Amygdala (tissue), 56 donors: ENCODE results near the gene HELZ.
"Not testable (repeated sequence)": the region's sequence is repeated elsewhere in the genome, so short reads cannot be mapped to it uniquely, and the experiment has no call there.

Experiments
- DNase-seq, 56 donors: peaks; one replicate each; lab custom pipeline; 2025; lab: John Stamatoyannopoulos, UW

HELZ gene

GRCh38 chr17:67041941-67042899 is 202.8 kb downstream of the HELZ start:
- no peak for DNase-seq

DNA sequence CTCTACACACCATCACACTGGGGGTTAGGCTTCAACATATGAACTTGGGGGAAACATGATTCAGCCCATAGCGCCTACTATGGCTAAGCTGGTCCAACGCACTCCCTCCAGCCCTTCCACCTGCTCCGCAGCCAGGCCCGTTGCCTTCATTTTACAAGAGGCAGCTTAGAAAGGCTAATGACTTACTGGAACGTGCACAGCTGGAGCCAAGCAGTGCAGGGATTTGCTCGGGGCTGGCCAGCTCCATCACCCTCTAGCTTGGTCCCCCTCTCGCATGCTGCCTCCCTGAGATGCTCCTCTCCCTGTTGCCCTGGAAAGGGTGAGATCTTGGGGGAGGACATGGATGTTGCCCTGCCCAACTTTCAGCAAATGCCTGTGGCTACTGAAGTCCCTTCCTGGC is 203.5 kb downstream of the HELZ start:
- DNase-seq: no peak

DNA sequence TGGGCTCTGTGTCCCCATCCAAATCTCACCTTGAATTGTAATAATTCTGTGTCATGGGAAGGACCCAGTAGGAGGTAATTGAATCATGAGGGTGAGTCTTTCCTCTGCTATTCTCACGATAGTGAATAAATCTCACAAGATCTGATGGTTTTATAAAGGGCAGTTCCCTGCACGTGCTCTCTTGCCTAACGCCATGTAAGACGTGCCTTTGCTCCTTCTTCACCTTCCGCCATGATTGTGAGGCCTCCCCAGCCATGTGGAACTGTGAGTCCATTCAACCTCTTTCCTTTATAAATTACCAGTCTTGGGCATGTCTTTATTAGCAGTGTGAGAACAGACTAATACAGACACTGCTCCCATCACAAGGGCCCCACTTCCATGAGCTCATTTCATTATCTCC is 203.9 kb downstream of the HELZ start:
- DNase-seq: not testable (repeated sequence)

DNA sequence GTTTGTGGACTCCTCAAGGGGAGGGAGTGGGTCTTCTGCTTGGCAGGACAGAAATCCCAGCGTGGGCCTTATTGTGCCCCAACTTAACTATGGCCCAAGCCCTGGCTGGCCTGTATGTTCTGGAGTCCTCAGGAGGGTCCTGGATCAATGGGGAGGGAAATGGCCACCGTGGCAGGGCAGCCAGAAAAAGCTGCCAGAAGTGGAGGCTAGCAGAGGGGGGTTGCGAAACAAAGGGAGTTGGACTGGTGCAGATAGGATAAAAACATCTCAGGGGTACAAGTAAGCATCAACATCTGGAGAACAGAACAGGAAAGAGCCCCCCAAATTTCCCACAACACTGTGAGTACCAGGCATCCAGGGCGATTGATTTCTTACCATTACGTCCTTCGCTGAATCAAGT is 204.3 kb downstream of the HELZ start:
- no peak for DNase-seq

- no peak for DNase-seq
Measured at GRCh38 chr17:67038861-67039365, 206.1 kb downstream of the HELZ start.

DNA sequence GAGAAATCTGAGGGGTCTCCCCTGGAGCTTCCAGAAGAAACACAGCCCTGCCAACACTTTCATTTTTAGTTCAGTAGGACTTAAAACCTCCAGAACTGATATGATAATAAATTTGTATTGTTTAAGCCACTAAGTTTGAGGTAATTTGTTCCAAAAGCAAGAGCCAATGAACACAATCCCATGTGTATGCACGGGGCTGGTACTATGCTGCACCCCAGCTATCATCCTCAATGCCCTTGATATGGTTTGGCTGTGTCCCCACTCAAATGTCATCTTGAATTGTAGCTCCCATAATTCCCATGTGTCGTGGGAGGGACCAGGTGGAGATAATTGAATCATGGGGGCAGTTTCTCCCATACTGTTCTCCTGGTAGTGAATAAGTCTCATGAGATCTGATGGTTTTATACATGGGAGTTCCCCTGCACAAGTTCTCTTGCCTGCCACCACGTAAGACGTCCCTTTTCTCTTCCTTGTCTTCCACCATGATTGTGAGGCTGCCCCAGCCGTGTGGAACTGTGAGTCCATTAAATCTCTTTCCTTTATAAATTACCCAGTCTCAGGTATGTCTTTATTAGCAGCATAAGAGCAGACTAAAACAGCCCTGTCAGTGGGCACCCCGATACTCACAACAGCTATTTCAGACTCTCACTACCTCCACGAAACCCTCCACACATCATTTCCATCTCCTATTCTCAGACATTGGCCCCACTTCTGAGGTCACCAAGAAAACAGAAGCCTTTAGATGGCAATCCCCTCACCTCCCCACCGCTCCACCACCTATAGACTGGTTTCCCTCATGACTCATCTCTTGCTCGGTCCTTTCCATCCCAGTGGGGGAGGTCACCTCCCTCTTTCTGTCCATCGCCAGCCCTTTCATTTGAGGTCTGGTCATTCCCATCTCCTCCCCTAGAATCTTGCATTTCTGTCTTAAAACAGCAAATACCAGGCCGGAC is 209.6 kb downstream of the HELZ start:
- DNase-seq: no peak

DNA sequence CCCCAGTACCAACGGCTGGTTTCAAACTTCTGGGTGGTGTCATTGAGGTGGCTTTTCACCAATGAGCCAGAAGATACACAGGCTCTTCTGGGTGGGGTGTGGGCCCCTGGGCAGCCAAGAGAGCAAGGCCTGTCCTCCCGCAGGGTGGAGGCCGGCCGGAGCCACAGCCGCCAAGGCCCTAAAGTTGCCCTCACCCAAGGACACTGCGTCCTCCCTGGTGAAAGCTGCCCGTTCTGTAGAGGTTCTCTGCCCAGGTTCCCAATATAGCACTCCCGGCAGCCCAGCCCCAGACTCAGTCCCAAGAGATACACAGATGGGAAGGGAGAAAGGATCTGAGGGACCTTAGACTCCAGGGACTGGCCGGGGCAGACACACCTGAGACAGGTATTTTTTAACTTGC is 211.4 kb downstream of the HELZ start:
- DNase-seq: no peak

DNA sequence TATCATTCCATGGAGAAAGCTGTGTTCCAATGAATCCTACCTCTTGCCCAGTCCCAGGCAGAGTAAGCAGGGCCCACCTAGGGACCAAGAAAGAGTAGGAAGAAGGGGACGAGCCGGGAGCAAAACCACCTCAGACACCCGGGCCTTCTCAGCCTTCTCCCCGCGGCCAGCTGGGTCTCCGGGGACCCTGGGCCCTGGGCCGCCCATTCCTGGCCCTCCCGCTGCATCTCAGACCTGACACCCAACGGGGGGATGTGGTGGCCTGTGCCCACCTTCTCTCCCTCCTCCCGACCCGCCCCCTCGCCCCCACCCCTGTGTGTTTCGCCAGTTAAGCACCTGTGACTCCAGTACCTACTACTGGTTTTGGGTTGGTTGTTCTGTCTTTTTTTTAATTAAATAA is 212.0 kb downstream of the HELZ start:
- no peak for DNase-seq

GRCh38 chr17:67032382-67032781 is 212.6 kb downstream of the HELZ start:
- DNase-seq: no peak

DNA sequence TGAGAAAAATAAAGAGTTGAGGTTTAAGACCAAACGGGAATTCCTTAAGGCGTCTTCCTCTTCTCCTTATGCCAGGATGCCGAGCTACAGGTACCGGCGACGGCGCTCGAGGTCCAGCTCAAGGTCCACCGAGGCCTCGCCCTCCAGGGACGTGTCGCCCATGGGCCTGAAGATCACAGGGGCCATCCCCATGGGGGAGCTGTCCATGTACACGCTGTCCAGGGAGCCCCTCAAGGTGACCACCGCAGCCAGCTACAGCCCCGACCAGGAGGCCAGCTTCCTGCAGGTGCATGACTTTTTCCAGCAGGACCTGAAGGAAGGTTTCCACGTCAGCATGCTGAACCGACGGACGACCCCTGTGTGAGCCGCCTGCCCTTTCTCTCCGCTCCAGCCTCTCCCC is 214.4 kb downstream of the HELZ start:
- no peak for DNase-seq

GRCh38 chr17:67027031-67027628 is 217.9 kb downstream of the HELZ start:
- DNase-seq: no peak

GRCh38 chr17:67026341-67026740 is 218.7 kb downstream of the HELZ start:
- DNase-seq: no peak

DNA sequence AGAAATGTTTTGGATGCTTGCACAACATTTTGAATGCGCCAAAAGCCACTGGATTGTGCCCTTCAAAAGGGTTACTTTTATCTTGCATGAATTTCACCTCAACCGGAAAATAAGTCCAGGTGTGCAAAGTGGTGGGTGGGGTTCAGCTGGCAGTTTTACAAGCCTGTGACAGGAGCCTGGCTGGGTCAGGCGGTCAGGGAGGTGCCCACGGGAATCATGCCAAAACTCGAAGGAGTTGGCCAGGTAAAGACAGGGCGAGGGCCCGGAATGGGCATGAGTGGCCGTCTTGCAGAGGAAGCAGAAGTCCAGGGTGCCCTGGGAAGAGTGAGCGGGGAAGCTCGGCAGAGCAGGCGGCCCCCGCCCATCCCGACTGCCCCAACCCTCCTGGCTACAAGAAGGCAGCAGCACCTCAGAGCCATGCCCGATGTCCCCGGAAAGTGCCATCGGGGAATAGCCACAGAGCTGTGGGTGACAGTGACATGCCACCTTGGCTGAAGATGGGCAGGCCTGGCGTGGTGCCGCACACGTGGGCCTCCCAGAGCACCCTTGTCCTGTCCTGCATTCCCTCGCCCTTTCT is 219.7 kb downstream of the HELZ start:
- no peak for DNase-seq

DNA sequence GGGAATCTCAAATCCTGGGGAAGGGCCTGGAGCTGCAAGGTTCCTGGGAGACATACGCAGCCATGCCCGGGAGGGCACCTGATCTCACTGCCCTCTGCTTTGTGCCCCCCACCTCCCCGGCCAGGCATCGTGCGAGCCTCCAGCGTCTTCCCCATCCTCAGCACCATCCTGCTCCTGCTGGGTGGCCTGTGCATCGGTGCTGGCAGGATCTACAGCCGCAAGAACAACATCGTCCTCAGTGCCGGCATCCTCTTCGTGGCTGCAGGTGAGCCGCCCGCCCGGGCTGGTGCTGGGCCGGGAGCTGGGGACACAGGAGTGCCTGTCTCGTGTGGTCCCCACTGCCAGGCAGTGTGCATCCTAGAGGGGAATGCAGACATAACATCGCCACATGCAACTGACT is 220.3 kb downstream of the HELZ start:
- no peak for DNase-seq

GRCh38 chr17:67022451-67022810 is 222.6 kb downstream of the HELZ start:
- peak in 23 of 56 donors; percentile 5 to 42 (median 18) for DNase-seq

DNA sequence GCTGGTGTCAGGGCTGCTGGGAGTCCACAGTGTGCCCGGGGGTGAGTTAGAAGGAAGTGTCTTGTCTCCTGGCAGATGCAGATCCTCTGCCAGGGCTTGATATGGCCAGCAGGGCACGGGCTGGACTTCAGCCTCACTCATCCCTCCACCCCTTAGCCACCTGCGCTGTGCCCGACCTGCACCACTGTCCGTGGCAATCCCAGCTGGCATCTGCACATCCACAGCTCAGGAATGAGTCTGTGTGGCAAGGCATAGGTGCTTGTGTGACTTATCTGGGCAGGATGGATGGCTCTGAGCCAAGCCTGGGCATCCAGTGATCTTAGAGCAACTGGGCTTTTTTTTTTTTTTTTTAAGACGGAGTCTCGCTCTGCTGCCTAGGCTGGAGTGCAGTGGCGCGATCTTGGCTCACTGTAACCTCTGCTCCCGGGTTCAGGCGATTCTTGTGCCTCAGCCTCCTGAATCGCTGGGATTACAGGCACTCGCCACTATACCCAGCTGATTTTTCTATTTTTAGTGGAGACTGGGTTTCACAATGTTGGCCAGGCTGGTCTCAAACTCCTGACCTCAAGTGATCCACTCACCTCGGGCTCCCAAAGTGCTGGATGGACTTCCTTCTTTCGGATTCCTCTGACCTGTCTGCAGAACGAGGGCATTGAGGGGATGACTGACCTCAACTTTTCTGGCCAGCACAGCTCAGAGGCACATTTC is 223.1 kb downstream of the HELZ start:
- DNase-seq: no peak

DNA sequence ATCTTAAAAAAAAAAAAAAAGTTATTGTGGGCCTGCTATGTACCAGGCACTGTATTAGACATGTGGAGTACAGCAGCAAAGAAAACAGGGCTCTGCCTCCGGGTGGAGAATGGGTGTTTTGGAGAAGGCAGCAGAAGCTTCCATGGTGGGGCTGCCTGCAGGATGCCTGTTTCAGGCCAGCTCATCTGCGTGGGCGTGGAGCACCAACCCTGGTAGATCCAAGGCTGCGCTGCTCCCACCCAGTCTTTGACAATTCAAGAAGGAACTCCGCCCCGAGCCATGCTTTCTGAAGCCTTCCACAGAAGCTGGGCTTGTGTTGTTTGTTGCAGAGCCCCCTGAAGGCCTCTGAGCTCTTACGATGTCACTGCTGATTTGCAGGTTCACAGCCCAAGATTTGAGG is 223.8 kb downstream of the HELZ start:
- peak in 1 of 56 donors; percentile 3 for DNase-seq
